Testis (tissue), 2 donors: ENCODE data around the gene CINP.

Experiments used
- CTCF ChIP-seq, 3 experiments: fragments of 450-650 bp in 2 of 3; fragments of 200-600 bp in 1 of 3; sonication (generic) in 1 of 3; IDR thresholded peaks; one replicate each; pipeline ENCODE4 v1.5.1; 2016 to 2019; ENCODE audit warnings: antibody characterized with exemption in 3 of 3, mild to moderate bottlenecking in 2 of 3, moderate library complexity in 1 of 3
- POLR2A ChIP-seq: fragments of 450-650 bp; IDR thresholded peaks from one replicate; pipeline ENCODE4 v1.6.1; 2017; ENCODE audit warnings: antibody characterized with exemption, mild to moderate bottlenecking, moderate library complexity

- TF ChIP-seq POLR2A (no peak), CTCF (IDR thresholded peaks at IDR 0.05) (no peak)
Observed at GRCh38 chr14:102315121-102315520, 47.6 kb downstream of the CINP start.
